ENCODE results near the gene CCDC157. TPM values are rescaled to one million over a fixed set of nuclear protein-coding genes. Genes with fewer than 3 reads are reported as not detected.

Gene CCDC157
- total and polyA plus RNA-seq, 2 donors (not counting 1 experiment from before 2014, with no cell fraction given), result 3.6 to 6.4 TPM

- no peaks in the 10 kb centered on the region for H3K9me3 Mint-ChIP-seq (ENCODE audit: insufficient read depth)
- Histone ChIP-seq H3K36me3 (replicated peaks in 1 of 2; ENCODE audit: control extremely low read depth in 1 of 2, control insufficient read depth in 1 of 2, extremely low read depth in 1 of 2, insufficient read depth in 2 of 2, low read length in 1 of 2) (peaks cover 0 to 20% of the 10 kb centered on the region in 2 experiments), H3K27ac (ENCODE audit: low read length in 2 of 2) (peak overlapping the region in 1 of 2 donors; percentile 88), H3K4me1 (ENCODE audit: control insufficient read depth in 2 of 2, insufficient read depth in 2 of 2, low read length in 2 of 2) (peaks cover 30 to 41% of the 10 kb centered on the region in 2 donors), H3K4me2 (replicated peaks; ENCODE audit: low read depth, low read length, poor library complexity, severe bottlenecking) (peak overlapping the region; percentile 97), H2AFZ (ENCODE audit: insufficient read depth, low read depth, low read length, poor library complexity, severe bottlenecking) (peak overlapping the region; percentile 71), H4K20me1 (ENCODE audit: control insufficient read depth, insufficient read depth, low read length, poor library complexity, severe bottlenecking) (peaks cover 34% of the 10 kb centered on the region), H3K9ac (ENCODE audit: low read length) (peak overlapping the region; percentile 76), H3K27me3 (replicated peaks in 1 of 4; ENCODE audit: control extremely low read depth in 1 of 4, control insufficient read depth in 3 of 4, insufficient read depth in 4 of 4, low read length in 3 of 4) (no peaks in the 10 kb centered on the region), H3K79me2 (ENCODE audit: control insufficient read depth, insufficient read depth, low read length) (peaks cover 42% of the 10 kb centered on the region), H3K9me3 (ENCODE audit: control extremely low read depth in 1 of 3, control insufficient read depth in 2 of 3, insufficient read depth in 1 of 3, low read length in 2 of 3) (no peaks in the 10 kb centered on the region), H3K4me3 (ENCODE audit: control extremely low read depth in 1 of 5, extremely low read depth in 1 of 5, insufficient read depth in 1 of 5, low read depth in 2 of 5, low read length in 4 of 5) (no peak overlapping the region)
- WGBS (ENCODE audit: insufficient coverage), result 95% methylated on average over 2 of the region's 5 CpGs
- TF ChIP-seq CTCF (IDR thresholded peaks at IDR 0.05) (no peak), EZH2 (IDR thresholded peaks at IDR 0.05; ENCODE audit: borderline replicate concordance, insufficient read depth, low read depth, low read length, poor library complexity, severe bottlenecking) (no peak)
- ATAC-seq (ENCODE audit: low read depth), result no peak
- peak overlapping the region; percentile 86 for H3K4me3 Mint-ChIP-seq
- intact Hi-C loops (cut with micrococcal nuclease), result loop anchor here (1.0 kb wide), 5 partner anchors 24 to 65 kb away; partner anchors contain the start of genes CASTOR1, RNF215 and SF3A1
- ChIA-PET CTCF (interaction anchor here (0.9 to 3.5 kb wide), 7 partner anchors 23 to 774 kb away, joined by 3 to 99 read pairs (median 7); partner anchors contain the start of genes CASTOR1, RNF215, SF3A1 and THOC5), POLR2A (interaction anchor here (0.6 to 5.7 kb wide), 5 partner anchors 18 to 881 kb away, joined by 3 to 64 read pairs (median 22); partner anchors contain the start of genes CASTOR1, CCDC157 and SF3A1)
- H3K27ac Mint-ChIP-seq, result peak overlapping the region; percentile 93
- peaks cover 44% of the 10 kb centered on the region for H3K4me1 Mint-ChIP-seq
- H3K27me3 Mint-ChIP-seq, result no peaks in the 10 kb centered on the region
- DNase-seq, result no peak
These were observed 28.9 kb upstream of the CCDC157 start for GRCh38 chr22:30327864-30328345.

- intact Hi-C loops (cut with micrococcal nuclease), result no loop called here
- DNase-seq, result no peak
- no peaks in the 10 kb centered on the region for H3K9me3 ChIP-seq (ENCODE audit: control extremely low read depth in 1 of 3, control insufficient read depth in 2 of 3, insufficient read depth in 1 of 3, low read length in 2 of 3)
- H3K4me3 ChIP-seq (ENCODE audit: control extremely low read depth in 1 of 5, extremely low read depth in 1 of 5, insufficient read depth in 1 of 5, low read depth in 2 of 5, low read length in 4 of 5), result no peak overlapping the region
- no peak overlapping the region for H3K9ac ChIP-seq (ENCODE audit: low read length)
- H2AFZ ChIP-seq (ENCODE audit: insufficient read depth, low read depth, low read length, poor library complexity, severe bottlenecking), result no peak overlapping the region
- no peak overlapping the region for H3K4me2 ChIP-seq (replicated peaks; ENCODE audit: low read depth, low read length, poor library complexity, severe bottlenecking)
- H3K27ac Mint-ChIP-seq, result peak overlapping the region; percentile 32
- H3K4me3 Mint-ChIP-seq, result no peak overlapping the region
- H3K4me1 Mint-ChIP-seq, result peaks cover 39% of the 10 kb centered on the region
- peaks cover 35% of the 10 kb centered on the region for H3K79me2 ChIP-seq (ENCODE audit: control insufficient read depth, insufficient read depth, low read length)
- peaks cover 28% of the 10 kb centered on the region for H4K20me1 ChIP-seq (ENCODE audit: control insufficient read depth, insufficient read depth, low read length, poor library complexity, severe bottlenecking)
- H3K36me3 ChIP-seq (replicated peaks in 1 of 2; ENCODE audit: control extremely low read depth in 1 of 2, control insufficient read depth in 1 of 2, extremely low read depth in 1 of 2, insufficient read depth in 2 of 2, low read length in 1 of 2), result peaks cover 0 to 20% of the 10 kb centered on the region in 2 experiments
- no peaks in the 10 kb centered on the region for H3K27me3 Mint-ChIP-seq
- no peak for TF ChIP-seq CTCF (IDR thresholded peaks at IDR 0.05)
- TF ChIP-seq EZH2 (IDR thresholded peaks at IDR 0.05; ENCODE audit: borderline replicate concordance, insufficient read depth, low read depth, low read length, poor library complexity, severe bottlenecking), result no peak
- no peaks in the 10 kb centered on the region for H3K27me3 ChIP-seq (replicated peaks in 1 of 4; ENCODE audit: control extremely low read depth in 1 of 4, control insufficient read depth in 3 of 4, insufficient read depth in 4 of 4, low read length in 3 of 4)
- H3K9me3 Mint-ChIP-seq (ENCODE audit: insufficient read depth), result no peaks in the 10 kb centered on the region
- ATAC-seq (ENCODE audit: low read depth), result no peak
- peaks cover 30 to 35% of the 10 kb centered on the region in 2 donors for H3K4me1 ChIP-seq (ENCODE audit: control insufficient read depth in 2 of 2, insufficient read depth in 2 of 2, low read length in 2 of 2)
- no peak overlapping the region for H3K27ac ChIP-seq (ENCODE audit: low read length in 2 of 2)
- CTCF ChIA-PET, result interaction anchor here (0.9 to 3.5 kb wide), 7 partner anchors 24 to 775 kb away, joined by 3 to 99 read pairs (median 7); partner anchors contain the start of genes CASTOR1, RNF215, SF3A1 and THOC5
- 100% methylated on average over 2 of the region's 3 CpGs for WGBS (ENCODE audit: insufficient coverage)
- POLR2A ChIA-PET, result interaction anchor here (0.9 to 5.7 kb wide), 5 partner anchors 19 to 40 kb away, joined by 3 to 64 read pairs (median 22); partner anchors contain the start of genes CASTOR1, CCDC157 and SF3A1
These were observed 28.2 kb upstream of the CCDC157 start for GRCh38 chr22:30328466-30329049.

All from B cell (primary cell).